TTC549 (cell line): ENCODE data around the gene HTR3C.
"Not testable (repeated sequence)": the region's sequence is repeated elsewhere in the genome, so short reads cannot be mapped to it uniquely, and the experiment has no call there.

Experiments used
- FAIRE-seq: peaks from 2 replicates; lab custom pipeline; 2012; peaks lifted over from hg19 to GRCh38; lab: Jason Lieb, UNC

HTR3C gene

GRCh38 chr3:184031187-184031792 is 21.6 kb upstream of the HTR3C start, which contains the start of gene HTR3D:
TSS of gene HTR3D (plus strand) at chr3:184031742. CDS start at chr3:184031742, 0 bp downstream.
- FAIRE-seq, result no peak

DNA sequence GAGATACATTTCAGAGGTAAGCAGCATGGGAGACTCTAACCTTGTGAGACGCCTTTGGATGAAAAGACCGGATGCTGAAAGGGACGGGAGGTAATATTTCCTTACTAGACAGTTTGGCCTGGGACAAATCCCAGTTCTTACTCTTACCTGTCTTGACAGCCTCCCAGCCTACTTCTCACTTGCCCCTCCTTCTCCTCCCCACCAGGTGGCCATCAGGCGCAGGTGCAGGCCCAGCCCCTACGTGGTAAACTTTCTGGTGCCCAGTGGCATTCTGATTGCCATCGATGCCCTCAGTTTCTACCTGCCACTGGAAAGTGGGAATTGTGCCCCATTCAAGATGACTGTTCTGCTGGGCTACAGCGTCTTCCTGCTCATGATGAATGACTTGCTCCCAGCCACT is 15.0 kb upstream of the HTR3C start:
- FAIRE-seq, result no peak

DNA sequence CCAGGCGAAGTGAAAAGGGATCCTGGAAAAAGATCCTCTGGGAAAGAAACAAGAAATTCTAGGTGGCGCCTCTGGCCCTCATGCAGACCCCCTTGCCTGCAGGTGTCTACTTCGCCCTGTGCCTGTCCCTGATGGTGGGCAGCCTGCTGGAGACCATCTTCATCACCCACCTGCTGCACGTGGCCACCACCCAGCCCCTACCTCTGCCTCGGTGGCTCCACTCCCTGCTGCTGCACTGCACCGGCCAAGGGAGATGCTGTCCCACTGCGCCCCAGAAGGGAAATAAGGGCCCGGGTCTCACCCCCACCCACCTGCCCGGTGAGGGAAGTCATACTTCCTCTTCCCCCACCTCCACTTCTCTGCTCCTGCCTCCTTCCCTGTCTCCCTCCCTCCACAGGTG is 14.5 kb upstream of the HTR3C start:
- not testable (repeated sequence) for FAIRE-seq

GRCh38 chr3:184039414-184039813 is 13.4 kb upstream of the HTR3C start:
- no peak for FAIRE-seq

DNA sequence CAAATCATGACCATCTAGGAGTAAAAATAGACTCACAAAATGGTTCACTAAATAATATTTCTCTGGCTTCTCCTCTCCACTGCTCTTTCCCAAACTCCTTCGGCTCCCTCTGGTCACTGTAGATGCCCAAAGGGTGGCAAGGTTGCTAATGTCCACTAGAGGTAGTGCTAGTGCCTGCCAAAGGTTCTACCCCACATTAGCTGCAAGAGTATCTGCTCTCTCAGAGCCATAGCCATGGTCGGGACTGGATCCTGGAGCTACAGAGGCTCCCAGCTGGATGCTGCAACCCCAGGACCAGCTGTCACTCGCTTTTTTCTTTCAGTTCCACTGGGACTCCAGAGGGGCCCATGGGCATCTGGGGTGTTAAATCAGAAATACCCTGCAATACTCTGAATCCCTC is 12.8 kb upstream of the HTR3C start:
- no peak for FAIRE-seq

DNA sequence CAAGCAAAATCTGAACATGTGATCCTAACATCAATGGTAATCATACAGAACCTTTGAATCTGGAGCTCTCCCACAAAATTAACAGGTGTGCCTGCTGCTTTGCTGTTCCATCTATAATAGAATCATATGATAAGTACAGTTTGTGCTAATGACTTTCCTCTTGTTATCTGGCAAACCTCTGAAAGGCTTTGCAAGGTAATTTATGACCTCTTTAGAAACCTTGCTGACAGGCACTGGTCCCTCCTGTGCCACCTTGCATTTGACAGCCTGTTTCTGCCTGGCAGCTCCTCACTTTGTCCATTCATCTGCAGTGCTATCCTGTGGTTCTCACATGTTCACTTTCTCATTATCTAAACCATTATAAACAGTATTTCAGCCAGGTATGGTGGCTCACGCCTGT is 10.2 kb upstream of the HTR3C start:
- no peak for FAIRE-seq

- no peak for FAIRE-seq
Observed at GRCh38 chr3:184045995-184046394, 6.9 kb upstream of the HTR3C start.

GRCh38 chr3:184050217-184050847 is 2.5 kb upstream of the HTR3C start:
- no peak for FAIRE-seq

GRCh38 chr3:184058029-184058428 is 5.2 kb downstream of the HTR3C start:
- no peak for FAIRE-seq

DNA sequence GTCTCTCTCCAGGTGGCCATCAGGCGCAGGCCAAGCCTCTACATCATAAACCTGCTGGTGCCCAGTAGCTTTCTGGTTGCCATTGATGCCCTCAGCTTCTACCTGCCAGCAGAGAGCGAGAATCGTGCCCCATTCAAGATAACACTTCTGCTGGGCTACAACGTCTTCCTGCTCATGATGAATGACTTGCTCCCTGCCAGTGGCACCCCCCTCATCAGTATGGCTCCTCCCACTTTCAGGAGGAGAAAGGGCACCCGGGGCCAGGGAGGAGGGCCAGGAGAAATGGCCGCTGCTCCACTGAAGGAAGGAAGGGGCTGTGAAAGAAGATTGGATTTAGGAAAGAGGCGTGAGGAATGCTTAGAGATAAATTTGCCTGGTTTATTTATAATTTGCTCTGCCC is 6.6 kb downstream of the HTR3C start:
- no peak for FAIRE-seq

- FAIRE-seq, result no peak
Observed at GRCh38 chr3:184062637-184063036, 9.8 kb downstream of the HTR3C start.

GRCh38 chr3:184066211-184066610 is 13.4 kb downstream of the HTR3C start:
- FAIRE-seq, result no peak

DNA sequence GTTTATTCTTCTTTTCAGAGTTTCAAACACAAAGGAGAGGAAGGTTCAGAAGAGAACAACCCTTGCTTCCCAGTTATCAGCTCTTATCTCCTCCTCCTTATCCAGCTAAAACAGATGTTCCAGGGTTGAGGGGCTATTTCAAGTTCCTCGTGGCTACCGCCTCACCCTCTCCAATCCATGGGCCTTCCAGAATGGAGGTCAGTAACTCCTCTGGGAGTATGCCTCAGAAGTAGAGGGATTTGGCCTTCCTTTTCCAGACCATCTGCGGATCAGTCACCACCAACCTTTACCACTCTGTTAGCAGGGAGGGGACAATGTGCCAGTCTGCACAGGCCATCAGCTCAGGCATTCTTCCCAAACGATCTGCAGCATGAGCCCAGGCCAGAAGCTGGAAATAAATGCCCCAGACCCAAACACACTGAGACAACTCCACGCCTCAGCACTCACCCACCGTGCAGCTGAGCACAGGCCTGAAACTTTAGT is 14.8 kb downstream of the HTR3C start:
- FAIRE-seq, result no peak

- no peak for FAIRE-seq
Observed at GRCh38 chr3:184068344-184068743, 15.5 kb downstream of the HTR3C start.

DNA sequence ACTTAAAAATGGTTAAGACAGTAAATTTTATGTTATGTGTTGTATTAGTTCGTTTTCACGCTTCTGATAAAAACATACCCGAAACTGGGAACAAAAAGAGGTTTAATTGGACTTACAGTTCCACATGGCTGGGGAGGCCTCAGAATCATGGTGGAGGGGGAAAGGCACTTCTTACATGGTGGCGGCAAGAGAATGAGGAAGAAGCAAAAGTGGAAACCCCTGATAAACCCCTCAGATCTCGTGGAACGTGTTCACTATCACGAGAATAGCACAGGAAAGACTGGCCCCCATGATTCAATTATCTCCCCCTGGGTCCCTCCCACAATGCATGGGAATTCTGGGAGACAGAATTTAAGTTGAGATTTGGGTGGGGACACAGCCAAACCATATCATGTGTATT is 18.3 kb downstream of the HTR3C start:
- not testable (repeated sequence) for FAIRE-seq

DNA sequence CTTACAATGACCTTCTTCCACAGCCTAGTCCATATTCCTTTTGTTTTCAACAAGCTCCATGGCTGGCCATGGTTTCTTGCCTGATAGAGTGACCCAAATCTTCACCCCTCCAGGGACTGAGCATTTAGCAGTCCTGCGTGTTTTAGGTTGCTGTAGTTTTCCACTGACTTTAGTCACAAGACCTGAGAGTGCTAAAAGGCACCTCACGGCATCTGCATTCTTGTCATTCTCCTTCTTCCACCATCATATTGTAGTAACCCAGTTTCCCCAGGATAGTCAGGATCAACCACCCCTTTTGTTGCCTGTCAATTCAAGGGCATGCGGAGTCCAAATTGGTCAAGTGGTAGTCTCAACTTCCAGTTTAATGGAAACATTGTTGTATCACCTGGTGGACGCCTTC is 20.8 kb downstream of the HTR3C start:
- FAIRE-seq, result no peak

- FAIRE-seq, result no peak
Observed at GRCh38 chr3:184075901-184076300, 23.1 kb downstream of the HTR3C start.

DNA sequence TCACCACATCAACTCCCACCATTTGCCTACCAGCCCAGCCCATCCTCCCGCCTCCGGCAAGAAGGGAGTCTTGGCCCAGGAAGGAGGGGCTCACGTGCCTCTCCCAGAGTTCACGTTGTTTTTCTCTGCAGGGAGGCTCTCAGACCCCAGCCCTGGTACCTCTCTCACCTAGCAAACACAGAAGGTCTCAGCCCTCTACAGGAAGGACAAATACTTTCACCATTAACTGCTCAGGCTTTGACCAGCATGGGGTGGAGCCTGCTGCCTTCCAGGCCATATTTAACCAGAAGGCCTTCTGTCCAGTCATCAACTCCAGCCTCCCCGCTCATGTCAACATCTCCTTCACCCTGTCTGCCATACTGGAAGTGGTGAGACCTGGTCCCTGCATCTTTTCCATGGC is 25.0 kb downstream of the HTR3C start:
- FAIRE-seq, result no peak

GRCh38 chr3:184078851-184079250 is 26.0 kb downstream of the HTR3C start:
- no peak for FAIRE-seq

DNA sequence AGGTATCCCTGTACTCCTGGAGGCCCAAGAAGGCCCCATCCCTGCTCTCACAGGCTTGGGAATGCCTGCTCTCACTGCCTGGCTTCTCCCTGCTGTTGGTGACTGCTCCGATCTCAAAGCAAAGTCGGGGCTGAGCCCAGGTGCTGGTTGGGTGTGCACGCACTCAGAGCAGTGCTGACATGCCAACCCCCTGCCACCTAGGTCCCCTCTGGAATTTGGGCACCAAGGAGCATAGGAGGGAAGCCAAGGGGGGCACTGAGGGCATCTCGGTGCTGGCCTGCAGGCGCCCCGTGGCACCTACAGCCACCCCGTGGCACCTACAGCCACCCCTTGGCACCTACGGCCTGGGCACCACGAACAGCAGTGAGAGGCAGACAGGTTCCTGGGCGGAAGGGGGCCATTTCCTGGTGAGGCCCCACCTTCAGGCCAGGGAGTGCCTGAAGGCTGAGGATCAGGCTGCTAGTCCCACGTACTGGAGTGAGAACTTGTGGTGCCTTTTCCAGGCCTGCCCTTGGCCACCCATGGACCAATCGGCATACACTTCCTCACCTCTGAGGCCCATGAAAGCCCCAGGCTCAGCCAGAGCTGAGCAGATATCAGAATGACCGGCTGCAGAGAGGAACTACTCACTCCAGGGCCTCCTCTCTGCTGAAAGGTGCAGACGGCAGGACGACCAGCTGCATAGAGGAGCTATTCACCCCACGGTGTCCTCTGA is 28.4 kb downstream of the HTR3C start:
- no peak for FAIRE-seq

DNA sequence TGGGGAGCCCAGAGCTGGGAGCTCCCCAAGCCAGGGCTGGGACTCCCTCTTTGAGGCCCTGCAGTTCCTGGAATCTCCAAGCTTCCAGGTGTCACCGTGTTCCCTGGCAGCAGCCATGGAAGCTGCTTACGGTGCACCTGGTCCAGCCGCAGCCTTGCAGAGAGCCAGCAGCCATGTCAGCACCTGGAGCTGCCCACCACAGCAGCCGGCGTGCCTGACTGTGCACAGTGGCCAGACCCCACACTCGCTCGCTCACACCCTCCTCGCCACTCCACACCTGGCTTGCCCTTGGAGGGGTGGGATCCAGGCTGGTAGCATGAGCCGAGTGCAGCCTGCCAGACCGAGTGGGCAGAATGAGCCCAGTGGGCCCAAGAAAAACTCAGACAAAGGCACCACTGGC is 29.2 kb downstream of the HTR3C start:
- FAIRE-seq, result no peak

- no peak for FAIRE-seq
Observed at GRCh38 chr3:184082465-184082864, 29.6 kb downstream of the HTR3C start.

DNA sequence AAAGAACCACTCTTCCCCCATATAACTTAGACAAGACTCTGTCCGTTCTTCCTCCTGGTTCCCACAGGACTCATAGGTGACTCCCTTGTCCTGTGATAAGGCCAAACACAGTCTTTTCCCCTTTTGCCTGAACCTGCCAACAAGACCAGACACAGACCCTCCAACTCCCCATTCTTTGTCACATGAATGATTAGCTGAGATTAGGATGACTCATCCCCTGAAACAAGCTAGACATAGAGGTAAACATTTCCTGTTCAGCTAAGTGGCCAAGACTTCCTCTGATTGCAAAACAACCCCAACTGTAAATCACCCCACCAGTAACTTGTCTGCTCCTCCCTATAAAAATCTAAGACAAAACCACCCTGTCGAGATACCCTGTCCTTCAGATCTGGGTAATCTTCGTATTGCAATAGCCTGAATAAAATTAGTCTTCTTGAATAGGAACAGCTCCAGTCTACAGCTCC is 32.6 kb downstream of the HTR3C start:
- FAIRE-seq, result no peak
